HG03060 (cell line): ENCODE data around the gene LIMA1.
"Not testable (repeated sequence)": the region's sequence is repeated elsewhere in the genome, so short reads cannot be mapped to it uniquely, and the experiment has no call there.

Experiments used
- ATAC-seq: cut with Tn5 transposase; IDR thresholded peaks from one replicate; pipeline ENCODE4 v1.9.1; 2021; ENCODE audit warnings: low read depth, moderate number of reproducible peaks; ENCODE audit not compliant: unreplicated experiment

LIMA1 gene

DNA sequence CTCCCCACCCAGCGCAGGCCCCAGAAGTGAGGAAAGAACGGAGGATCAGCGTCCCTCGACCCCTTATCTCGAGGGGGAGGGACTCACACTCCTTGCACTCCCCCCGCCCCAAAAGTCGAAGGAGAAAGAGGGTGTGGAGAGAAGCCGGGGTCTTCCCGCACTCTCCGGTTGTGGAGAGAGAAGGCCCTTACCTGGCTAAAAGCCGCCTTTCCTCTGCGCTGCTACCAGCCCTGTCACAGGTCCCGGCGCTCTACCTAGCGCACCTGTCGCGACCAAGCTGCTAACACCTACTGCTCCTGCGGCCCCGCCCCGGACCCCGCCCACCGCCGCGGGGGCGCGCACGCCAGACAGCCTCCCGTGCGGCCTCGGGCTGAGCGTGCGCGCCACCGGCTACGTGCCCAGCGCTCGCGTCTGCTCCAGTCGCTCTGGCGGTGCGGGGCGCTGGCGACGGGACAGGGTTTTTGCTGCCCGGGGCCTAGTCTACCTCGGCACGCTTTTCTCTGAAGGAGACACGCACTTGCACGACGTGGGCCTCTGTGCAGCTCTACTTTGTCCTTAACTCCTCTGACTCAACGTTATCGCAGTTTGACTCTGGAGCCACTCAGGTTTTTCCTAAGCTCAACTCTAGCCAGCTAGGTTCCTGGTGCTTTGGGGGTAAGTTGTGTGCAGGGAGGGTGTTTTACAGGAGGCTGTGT lies at the start of gene LIMA1:
LIMA1 (minus strand) TSS at position 292 of the 695 bp plus-strand sequence. CDS start 34,769 bp downstream, outside the sequence.
- peak; percentile 55 for ATAC-seq

DNA sequence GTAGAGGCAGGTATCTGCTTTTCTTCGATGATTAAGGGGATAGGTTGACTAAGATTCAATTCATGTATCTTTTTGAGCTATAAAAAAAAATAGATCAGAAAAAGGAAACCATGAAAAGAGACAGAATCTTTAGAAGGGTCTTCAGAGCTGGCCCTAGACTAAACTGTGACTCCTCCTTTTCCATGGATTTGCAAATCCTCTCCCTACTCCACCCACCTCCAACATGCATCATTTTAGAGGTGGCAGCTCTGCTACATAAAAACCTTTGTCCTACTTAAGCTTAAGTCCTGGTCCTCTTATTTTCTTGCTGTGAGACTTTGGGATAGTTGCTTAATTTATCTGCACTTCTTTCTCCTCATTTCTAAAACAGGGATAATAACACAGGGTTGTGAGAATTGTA lies 48.4 kb upstream of the LIMA1 start:
- no peak for ATAC-seq

DNA sequence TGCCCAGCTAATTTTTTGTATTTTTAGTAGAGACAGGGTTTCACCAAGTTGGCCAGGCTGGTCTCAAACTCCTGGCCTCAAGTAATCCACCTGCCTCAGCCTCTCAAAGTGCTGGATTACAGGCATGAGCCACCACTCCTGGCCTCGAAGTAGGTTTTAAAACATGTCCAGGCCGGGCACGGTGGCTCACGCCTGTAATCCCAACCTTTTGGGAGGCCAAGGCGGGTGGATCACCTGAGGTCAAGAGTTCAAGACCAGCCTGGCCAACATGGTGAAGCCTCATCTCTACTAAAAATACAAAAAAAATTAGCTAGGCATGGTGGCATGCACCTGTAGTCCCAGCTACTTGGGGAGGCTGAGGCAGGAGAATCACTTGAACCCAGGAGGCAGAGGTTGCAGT lies 45.3 kb upstream of the LIMA1 start:
- ATAC-seq: not testable (repeated sequence)

DNA sequence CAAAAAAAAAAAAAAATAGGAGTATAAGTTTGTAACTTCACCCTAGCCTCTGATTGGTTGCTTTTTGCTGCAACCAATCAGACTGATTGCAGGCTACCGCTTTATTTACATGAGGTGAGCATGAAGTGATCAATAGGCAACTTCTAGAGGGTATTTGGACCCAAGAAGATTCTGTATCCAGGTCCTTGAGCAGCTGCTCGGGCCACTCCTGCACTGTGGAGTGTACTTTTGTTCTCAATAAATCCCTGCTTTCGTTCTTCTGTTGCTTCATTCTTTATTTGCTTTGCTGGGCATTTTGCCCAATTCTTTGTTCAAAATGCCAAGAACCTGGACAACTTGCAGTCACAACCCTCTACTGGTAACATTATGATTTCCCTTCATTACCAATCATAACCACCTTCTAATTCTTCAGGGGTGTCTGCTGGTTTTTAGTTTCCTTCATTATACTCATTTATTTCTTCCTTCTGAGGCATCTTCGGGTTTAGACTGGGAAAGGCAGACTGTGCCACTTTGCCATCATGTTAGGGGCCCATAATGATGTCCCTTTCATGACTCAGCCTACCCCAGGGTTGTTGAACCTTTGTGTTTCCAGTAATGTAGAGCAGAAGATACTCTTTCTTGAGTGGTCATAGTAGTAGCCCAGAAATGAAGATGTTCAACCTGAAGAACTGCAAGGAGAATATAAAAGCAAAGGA lies 43.4 kb upstream of the LIMA1 start:
- ATAC-seq: no peak

DNA sequence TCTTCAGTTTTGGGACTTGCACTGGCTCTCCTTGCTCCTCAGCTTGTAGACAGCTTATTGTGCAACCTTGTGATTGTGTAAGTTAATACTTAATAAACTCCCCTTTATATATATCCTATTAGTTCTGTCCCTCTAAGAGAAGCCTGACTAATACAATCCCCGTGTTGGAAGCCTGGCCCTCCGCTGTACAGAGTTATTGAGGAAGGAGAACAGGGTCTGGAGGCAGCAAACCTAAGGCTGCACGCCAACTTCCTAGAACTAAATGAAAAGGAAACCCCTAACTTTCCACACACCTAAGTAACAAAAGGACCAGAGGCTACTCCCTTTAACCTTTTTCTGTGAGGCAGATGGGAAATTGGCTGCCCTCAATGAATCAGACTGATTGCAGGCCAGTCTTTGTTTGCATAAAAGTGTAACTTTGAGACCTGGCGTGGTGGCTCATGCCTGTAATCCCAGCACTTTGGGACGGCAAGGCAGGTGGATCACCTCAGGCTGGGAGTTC lies 42.6 kb upstream of the LIMA1 start:
- ATAC-seq: no peak

DNA sequence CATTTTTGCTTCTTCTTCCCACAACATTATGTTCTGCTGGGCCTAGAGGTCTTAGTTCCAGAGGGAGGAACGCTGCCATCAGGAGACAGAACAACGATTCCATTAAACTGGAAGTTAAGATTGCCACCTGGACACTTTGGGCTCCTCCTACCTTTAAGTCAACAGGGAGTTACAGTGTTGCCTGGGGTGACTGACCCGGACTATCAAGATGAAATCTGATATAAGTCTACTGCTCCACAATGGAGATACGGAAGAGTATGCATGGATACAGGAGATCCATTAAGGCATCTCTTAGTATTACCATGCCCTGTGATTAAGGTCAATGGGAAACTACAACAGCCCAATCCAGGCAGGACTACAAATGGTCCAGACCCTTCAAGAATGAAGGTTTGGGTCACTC lies 41.5 kb upstream of the LIMA1 start:
- ATAC-seq: not testable (repeated sequence)

DNA sequence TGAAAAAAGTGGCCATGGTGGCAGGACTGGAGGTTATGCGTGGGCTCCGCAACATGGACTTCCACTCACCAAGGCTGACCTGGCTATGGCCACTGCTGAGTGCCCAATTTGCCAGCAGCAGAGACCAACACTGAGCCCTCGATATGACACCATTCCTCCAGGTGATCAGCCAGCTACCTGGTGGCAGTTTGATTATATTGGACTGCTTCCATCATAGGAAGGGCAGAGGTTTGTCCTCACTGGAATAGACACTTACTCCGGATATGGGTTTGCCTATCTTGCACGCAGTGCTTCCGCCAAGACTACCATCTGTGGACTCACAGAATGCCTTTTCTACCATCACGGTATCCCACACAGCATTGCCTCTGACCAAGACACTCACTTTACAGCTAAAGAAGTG lies 40.8 kb upstream of the LIMA1 start:
- not testable (repeated sequence) for ATAC-seq

DNA sequence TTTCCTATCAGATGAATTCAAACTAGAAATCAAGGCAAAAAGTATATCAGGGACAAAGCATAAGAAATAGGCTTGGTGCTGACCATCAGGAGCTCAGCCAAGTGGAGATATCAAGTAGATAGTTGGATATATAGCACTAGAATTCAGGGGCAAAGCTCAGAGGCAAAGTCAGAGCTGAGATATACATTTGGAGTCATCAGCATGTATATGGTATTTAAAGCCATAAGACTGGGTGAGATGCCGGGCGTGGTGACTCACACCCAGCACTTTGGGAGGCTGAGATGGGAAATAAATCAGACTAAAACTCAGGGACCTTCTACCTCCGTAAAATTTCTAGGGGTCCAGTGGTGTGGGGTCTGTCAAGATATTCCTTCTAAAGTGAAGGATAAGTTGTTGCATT lies 38.9 kb upstream of the LIMA1 start:
- ATAC-seq: no peak

DNA sequence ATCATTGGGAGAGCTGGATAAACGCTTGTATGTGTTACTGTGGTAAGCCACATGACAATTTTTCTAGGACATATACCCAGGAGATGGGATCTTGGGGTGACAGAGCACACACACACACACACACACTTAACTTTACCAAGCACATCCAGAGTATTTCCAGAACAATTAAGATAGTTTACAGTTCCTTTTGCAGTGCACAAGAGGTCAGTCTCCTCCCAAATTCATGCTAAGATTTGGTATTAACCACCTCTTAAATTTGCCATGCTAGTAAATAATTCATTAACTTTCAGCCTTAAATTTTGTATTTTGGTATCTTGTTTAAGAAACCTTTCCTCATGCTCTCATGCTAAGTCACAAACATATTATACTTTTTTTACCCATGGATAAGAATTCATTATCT lies 33.9 kb upstream of the LIMA1 start:
- ATAC-seq: no peak

DNA sequence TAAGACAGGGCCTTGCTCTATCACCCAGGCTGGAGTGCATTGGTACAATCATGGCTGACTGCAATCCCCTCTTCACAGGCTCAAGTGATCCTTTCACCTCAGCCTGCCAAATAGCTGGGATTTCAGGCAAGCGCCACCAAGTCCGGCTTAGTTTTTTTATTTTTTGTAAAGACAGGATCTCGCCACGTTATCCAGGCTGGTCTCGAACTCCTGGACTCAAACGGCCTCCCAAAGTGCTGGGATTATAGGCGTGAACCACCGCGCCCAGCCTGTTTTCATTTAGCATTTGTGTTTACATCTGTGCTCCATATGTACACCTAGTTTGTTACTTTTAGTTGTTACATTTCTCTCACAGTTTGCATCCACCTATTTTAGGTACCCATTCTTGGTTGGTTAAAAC lies 32.5 kb upstream of the LIMA1 start:
- ATAC-seq: no peak

DNA sequence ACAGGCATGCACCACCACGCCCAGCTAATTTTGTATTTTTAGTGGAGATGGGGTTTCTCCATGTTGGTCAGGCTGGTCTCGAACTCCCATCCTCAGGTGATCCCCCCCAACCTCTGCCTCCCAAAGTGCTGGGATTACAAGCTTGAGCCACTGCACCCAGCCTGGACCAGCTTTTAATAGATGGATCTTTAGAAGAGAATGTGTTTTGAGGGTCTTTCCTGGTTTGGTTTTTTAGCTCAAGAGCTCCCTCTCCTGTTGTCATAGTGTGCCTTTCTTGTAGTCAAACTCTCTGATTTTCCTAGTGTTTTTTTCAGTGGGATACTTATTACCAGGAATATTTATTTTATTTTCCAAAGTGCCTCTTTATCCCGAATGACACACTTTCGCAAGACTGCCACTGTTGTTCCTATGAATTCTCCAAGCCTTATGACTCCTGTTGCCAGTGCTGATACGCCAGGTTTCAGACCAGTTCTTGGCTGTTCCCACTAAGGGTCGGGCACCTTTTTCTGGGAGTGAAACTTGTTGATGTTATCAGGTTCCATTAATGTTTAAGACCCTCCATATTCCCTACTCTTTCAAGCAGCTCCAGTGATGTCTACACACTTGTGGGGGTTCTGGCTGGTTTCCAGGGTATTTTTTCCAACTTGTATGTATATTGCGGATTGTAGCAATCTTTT lies 31.5 kb upstream of the LIMA1 start:
- ATAC-seq: no peak

DNA sequence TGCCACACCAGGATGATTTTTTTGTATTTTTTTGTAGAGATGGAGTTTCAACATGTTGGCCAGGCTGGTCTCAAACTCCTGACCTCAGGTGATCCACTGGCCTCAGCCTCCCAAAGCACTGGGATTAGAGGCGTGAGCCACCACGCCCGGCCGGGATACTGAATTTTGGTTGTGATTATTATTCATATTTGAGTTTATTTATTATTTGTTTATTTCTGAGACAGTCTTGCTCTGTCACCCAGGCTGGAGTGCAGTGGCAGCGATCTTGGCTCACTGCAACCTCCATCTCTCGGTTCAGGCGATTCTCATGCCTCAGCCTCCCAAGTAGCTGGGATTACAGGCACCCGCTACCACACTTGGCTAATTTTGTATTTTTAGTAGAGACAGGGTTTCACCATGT lies 30.7 kb upstream of the LIMA1 start:
- not testable (repeated sequence) for ATAC-seq

DNA sequence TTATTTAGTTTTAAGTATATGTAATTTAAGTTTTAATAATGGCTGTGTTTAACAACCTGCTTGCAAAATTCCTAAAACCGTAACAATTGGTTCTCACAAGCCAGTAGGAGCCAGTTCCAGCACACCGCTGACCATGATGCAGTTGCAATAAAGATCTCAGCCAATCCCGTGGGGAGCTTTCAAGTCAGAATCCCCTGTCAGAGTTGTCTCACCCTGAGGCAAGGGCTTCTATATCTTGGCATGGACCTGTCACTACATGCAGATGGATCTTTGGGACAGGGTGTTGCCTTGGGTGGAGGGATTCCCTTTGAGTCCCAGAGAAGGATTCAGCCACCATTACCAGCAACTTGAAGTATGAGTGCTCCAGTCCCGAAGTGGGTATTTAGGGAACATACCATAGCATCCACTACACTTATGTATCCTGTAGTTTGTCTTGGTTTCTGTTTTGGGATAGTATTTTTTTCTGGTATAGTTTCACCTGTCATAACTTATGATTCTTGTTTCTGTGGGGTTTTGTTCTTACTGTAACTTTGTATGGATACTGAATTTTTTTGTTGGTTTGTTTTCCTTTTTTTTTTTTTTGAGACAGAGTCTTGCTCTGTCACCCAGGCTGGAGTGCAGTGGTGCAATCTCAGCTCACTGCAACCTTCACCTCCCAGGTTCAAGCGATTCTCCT lies 30.1 kb upstream of the LIMA1 start:
- ATAC-seq: no peak

DNA sequence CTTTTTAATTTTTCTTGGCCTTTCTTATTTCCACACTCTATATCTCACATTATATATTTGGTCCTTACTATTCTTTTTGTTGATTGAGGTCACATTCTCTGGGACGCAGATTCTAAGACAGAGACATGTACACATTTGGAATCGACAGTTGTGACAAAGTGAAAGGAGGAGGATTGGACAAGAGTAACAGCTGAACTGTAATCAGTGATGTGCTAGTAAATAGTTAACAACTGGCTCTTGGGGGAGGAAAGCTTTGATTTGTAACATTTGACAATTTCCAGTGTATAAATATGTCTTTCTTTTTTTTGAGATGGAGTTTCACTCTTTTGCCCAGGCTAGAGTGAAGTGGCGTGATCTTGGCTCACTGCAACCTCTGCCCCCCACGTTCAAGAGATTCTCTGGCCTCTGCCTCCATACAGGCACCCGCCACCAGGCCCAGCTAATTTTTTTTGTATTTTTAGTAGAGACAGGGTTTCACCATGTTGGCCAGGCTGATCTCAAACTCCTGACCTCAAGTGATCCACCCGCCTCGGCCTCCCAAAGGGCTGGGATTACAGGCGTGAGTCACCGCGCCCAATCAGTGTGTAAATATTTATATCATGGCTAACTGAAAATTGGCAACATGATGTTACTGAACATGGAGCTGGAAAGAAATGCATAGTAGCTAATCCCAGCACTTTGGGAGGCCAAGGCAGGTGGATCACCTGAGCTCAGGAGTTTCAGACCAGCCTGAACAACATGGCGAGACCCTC lies 28.7 kb upstream of the LIMA1 start:
- ATAC-seq: not testable (repeated sequence)

DNA sequence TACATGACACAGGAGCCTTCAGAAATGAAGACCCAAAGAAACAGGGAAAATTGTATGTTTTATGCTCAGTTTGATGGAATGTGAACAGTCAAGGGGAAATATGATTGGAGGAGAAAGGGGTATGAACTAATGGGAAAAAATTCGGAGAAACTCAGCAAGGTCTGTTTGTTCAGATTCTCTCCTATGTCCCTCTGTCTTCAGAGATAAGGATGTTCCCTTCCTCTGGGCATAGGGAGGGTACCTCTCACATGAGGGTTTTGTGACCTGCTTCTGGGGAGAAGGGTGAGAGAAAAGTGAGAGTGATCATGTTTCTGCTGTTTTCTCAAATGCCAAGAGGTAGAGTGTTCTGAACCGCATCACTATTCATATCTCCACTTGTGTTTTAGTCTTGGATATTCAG lies 26.6 kb upstream of the LIMA1 start:
- no peak for ATAC-seq

DNA sequence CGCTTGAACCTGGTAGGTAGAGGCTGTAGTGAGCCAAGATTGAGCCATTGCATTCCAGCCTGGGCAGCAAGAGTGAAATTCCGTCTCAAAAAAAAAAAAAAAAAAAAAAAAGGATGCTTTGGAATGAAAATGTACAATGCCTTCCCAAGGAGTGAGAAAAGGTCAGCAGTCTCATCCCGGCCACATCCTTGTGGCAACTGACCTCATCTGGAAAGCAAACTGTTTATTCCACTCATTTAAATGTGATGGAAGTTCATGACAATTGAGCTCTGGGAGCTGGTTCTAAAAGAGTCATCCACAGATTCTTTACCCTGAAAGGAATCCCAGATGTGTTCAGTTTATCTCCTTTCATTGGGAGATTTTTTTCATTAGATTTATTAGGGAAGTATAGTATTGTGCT lies 19.4 kb upstream of the LIMA1 start:
- ATAC-seq: no peak

DNA sequence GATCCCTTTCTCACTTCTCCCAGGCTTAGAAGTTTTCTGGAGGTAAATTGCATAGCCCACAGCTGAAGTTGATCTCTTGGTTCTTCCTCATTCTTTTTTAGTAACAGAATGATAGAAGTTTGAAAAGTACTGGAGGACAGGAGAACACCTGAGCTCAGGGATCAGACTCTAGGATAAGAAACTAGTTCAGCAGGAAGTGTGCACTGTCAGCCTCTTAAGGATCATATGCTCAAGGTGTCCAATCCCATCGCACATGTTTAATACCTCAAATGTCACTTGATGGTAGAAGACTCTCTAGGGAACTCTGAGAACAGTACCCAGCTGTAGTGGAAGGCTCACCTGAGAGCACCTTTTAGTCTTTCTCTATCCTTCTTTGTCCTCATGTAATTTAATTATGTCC lies 14.7 kb upstream of the LIMA1 start:
- ATAC-seq: no peak

DNA sequence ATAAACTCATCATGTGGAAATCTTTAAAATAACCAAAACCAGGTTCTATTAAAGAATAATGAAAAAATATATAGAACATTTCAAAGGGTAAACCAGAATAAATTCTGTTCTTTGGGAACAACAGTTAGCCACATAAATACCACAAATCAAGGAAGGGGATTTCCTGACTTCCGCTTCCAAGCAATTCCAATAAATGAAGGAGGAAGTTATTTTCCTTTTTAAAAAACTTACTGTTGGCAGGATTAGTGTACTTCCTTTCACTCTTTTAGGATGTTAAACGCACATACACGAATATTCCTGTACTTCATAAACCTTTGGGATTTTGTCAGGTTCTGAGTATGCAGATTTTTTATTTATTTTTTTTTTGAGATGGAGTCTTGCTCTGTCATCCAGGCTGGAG lies 13.7 kb upstream of the LIMA1 start:
- ATAC-seq: no peak

DNA sequence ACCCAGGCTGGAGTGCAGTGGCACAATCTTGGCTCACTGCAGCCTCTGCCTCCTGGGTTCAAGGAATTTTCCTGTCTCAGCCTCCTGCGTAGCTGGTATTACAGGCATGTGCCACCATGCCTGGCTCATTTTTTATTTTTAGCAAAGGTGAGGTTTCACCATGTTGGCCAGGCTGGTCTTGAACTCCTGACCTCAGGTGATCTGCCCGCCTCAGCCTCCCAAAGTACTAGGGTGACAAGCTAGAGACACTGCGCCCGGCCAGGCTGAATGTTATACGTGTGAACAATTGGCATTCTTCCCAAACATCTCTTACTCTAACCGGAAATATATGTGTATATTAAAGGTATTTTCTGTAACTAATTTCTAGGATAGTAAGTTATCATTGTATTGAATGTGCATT lies 13.2 kb upstream of the LIMA1 start:
- ATAC-seq: no peak

DNA sequence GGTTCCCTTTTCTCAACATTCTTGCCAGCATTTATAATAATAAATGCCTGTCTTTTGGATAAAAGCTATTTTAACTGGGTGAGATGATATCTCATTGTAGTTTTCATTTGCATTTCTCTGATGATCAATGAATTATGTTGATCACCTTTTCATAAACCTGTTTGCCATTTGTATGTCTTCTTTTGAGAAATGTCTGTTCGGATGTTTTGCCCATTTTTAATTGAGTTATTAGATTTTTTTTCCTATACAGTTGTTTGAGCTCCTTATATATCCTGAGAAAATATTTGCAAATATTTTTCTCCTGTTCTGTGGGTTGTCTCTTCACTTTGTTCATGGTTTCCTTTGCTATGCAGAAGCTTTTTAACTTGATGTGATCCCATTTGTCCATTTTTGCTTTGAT lies 8.1 kb upstream of the LIMA1 start:
- ATAC-seq: no peak
